Measurements from ENCODE around the gene PKDREJ.
"Not testable (repeated sequence)": the region's sequence is repeated elsewhere in the genome, so short reads cannot be mapped to it uniquely, and the experiment has no call there.

Gene PKDREJ

GRCh38 chr22:46263216-46263590 lies at the start of gene PKDREJ:
Gene PKDREJ, minus strand, starts transcription at chr22:46263343. Its CDS starts 21 bp downstream, at chr22:46263322.
- no peak for DNase-seq

GRCh38 chr22:46312848-46313247 lies 49.7 kb upstream of the PKDREJ start:
- DNase-seq: not testable (repeated sequence)

- DNase-seq: no peak
Measured at GRCh38 chr22:46312056-46312455, 48.9 kb upstream of the PKDREJ start.

GRCh38 chr22:46309526-46310085 lies 46.5 kb upstream of the PKDREJ start:
- DNase-seq: no peak

- no peak for DNase-seq
Measured at GRCh38 chr22:46308283-46308988, 45.3 kb upstream of the PKDREJ start.

- DNase-seq: no peak
Measured at GRCh38 chr22:46303347-46303965, 40.3 kb upstream of the PKDREJ start.

- no peak for DNase-seq
Measured at GRCh38 chr22:46300491-46300890, 37.3 kb upstream of the PKDREJ start.

- no peak for DNase-seq
Measured at GRCh38 chr22:46299101-46299500, 36.0 kb upstream of the PKDREJ start.

- DNase-seq: peak in 2 of 3 experiments; percentile 46 to 60
Measured at GRCh38 chr22:46297151-46297812, 34.1 kb upstream of the PKDREJ start.

- DNase-seq: peak; percentile 78 to 97 (median 92)
Measured at GRCh38 chr22:46296257-46297150, 33.4 kb upstream of the PKDREJ start, which contains the start of gene GTSE1. Gene GTSE1, plus strand, starts transcription at chr22:46296870. Its CDS starts 531 bp downstream, at chr22:46297401.

GRCh38 chr22:46295277-46295971 lies 32.3 kb upstream of the PKDREJ start:
- peak in 1 of 3 experiments; percentile 24 for DNase-seq

- no peak for DNase-seq
Measured at GRCh38 chr22:46294784-46295183, 31.6 kb upstream of the PKDREJ start.

- no peak for DNase-seq
Measured at GRCh38 chr22:46293577-46294260, 30.6 kb upstream of the PKDREJ start.

GRCh38 chr22:46292732-46293131 lies 29.6 kb upstream of the PKDREJ start:
- DNase-seq: no peak

- DNase-seq: no peak
Measured at GRCh38 chr22:46292173-46292572, 29.0 kb upstream of the PKDREJ start.

- DNase-seq: peak in 2 of 3 experiments; percentile 45 to 78
Measured at GRCh38 chr22:46290843-46291785, 28.0 kb upstream of the PKDREJ start.

- DNase-seq: peak in 2 of 3 experiments; percentile 2
Measured at GRCh38 chr22:46290121-46290842, 27.1 kb upstream of the PKDREJ start.

GRCh38 chr22:46289244-46289891 lies 26.2 kb upstream of the PKDREJ start:
- no peak for DNase-seq

GRCh38 chr22:46288846-46289243 lies 25.7 kb upstream of the PKDREJ start:
- no peak for DNase-seq

All from NCI-H1417 (cell line).